ENCODE results near the gene SOHLH1.
"Not testable (repeated sequence)": the region's sequence is repeated elsewhere in the genome, so short reads cannot be mapped to it uniquely, and the experiment has no call there.

Gene SOHLH1

GRCh38 chr9:135669616-135670285 is 29.5 kb downstream of the SOHLH1 start:
- intact Hi-C loops (cut with micrococcal nuclease) = no loop called here
- Mint-ChIP-seq H3K4me1 (ENCODE audit: low read depth) (no peaks in the 10 kb centered on the region), H3K36me3 (ENCODE audit: low read depth) (no peaks in the 10 kb centered on the region), H3K27me3 (peaks cover 2% of the 10 kb centered on the region), H3K9me3 (no peaks in the 10 kb centered on the region), H3K4me3 (no peak overlapping the region), H3K27ac (no peak overlapping the region)

- intact Hi-C loops (cut with micrococcal nuclease); H3K4me1 Mint-ChIP-seq (ENCODE audit: low read depth); H3K27me3 Mint-ChIP-seq; H3K4me3 Mint-ChIP-seq; H3K36me3 Mint-ChIP-seq (ENCODE audit: low read depth); H3K9me3 Mint-ChIP-seq; H3K27ac Mint-ChIP-seq: not testable (repeated sequence)
These were observed 30.3 kb downstream of the SOHLH1 start for GRCh38 chr9:135669018-135669417.

GRCh38 chr9:135667463-135668001 is 31.7 kb downstream of the SOHLH1 start:
- H3K4me1 Mint-ChIP-seq (ENCODE audit: low read depth) = no peaks in the 10 kb centered on the region
- intact Hi-C loops (cut with micrococcal nuclease) = no loop called here
- no peaks in the 10 kb centered on the region for H3K9me3 Mint-ChIP-seq
- no peak overlapping the region for H3K27ac Mint-ChIP-seq
- H3K36me3 Mint-ChIP-seq (ENCODE audit: low read depth) = no peaks in the 10 kb centered on the region
- no peaks in the 10 kb centered on the region for H3K27me3 Mint-ChIP-seq
- no peak overlapping the region for H3K4me3 Mint-ChIP-seq

- Mint-ChIP-seq H3K27me3 (no peaks in the 10 kb centered on the region), H3K4me3 (no peak overlapping the region), H3K27ac (no peak overlapping the region), H3K9me3 (no peaks in the 10 kb centered on the region), H3K36me3 (ENCODE audit: low read depth) (no peaks in the 10 kb centered on the region), H3K4me1 (ENCODE audit: low read depth) (no peaks in the 10 kb centered on the region)
- intact Hi-C loops (cut with micrococcal nuclease) = no loop called here
These were observed 32.5 kb downstream of the SOHLH1 start for GRCh38 chr9:135666534-135667462.

GRCh38 chr9:135665795-135666189 is 33.5 kb downstream of the SOHLH1 start:
- no peak overlapping the region for H3K4me3 Mint-ChIP-seq
- no peak overlapping the region for H3K27ac Mint-ChIP-seq
- no peaks in the 10 kb centered on the region for H3K27me3 Mint-ChIP-seq
- no peaks in the 10 kb centered on the region for H3K4me1 Mint-ChIP-seq (ENCODE audit: low read depth)
- H3K36me3 Mint-ChIP-seq (ENCODE audit: low read depth) = no peaks in the 10 kb centered on the region
- intact Hi-C loops (cut with micrococcal nuclease) = no loop called here
- no peaks in the 10 kb centered on the region for H3K9me3 Mint-ChIP-seq

- H3K36me3 Mint-ChIP-seq (ENCODE audit: low read depth) = no peaks in the 10 kb centered on the region
- H3K27me3 Mint-ChIP-seq = no peaks in the 10 kb centered on the region
- no peak overlapping the region for H3K27ac Mint-ChIP-seq
- no peaks in the 10 kb centered on the region for H3K4me1 Mint-ChIP-seq (ENCODE audit: low read depth)
- H3K4me3 Mint-ChIP-seq = no peak overlapping the region
- intact Hi-C loops (cut with micrococcal nuclease) = no loop called here
- no peaks in the 10 kb centered on the region for H3K9me3 Mint-ChIP-seq
These were observed 34.2 kb downstream of the SOHLH1 start for GRCh38 chr9:135664801-135665794.

GRCh38 chr9:135664266-135664665 is 35.0 kb downstream of the SOHLH1 start:
- Mint-ChIP-seq H3K27me3 (no peaks in the 10 kb centered on the region), H3K27ac (no peak overlapping the region), H3K9me3 (no peaks in the 10 kb centered on the region), H3K36me3 (ENCODE audit: low read depth) (no peaks in the 10 kb centered on the region), H3K4me1 (ENCODE audit: low read depth) (no peaks in the 10 kb centered on the region), H3K4me3 (no peak overlapping the region)
- intact Hi-C loops (cut with micrococcal nuclease) = no loop called here

- Mint-ChIP-seq H3K4me3 (no peak overlapping the region), H3K27ac (no peak overlapping the region), H3K27me3 (no peaks in the 10 kb centered on the region), H3K4me1 (ENCODE audit: low read depth) (no peaks in the 10 kb centered on the region), H3K9me3 (no peaks in the 10 kb centered on the region), H3K36me3 (ENCODE audit: low read depth) (no peaks in the 10 kb centered on the region)
- intact Hi-C loops (cut with micrococcal nuclease) = no loop called here
These were observed 35.4 kb downstream of the SOHLH1 start for GRCh38 chr9:135663857-135664256.

- H3K27ac Mint-ChIP-seq = no peak overlapping the region
- H3K27me3 Mint-ChIP-seq = no peaks in the 10 kb centered on the region
- no peaks in the 10 kb centered on the region for H3K4me1 Mint-ChIP-seq (ENCODE audit: low read depth)
- H3K9me3 Mint-ChIP-seq = no peaks in the 10 kb centered on the region
- intact Hi-C loops (cut with micrococcal nuclease) = no loop called here
- H3K4me3 Mint-ChIP-seq = no peak overlapping the region
- H3K36me3 Mint-ChIP-seq (ENCODE audit: low read depth) = no peaks in the 10 kb centered on the region
These were observed 35.9 kb downstream of the SOHLH1 start for GRCh38 chr9:135663451-135663770.

- intact Hi-C loops (cut with micrococcal nuclease) = no loop called here
- Mint-ChIP-seq H3K27me3 (no peaks in the 10 kb centered on the region), H3K9me3 (no peaks in the 10 kb centered on the region), H3K27ac (no peak within 1 kb of the TSS), H3K36me3 (ENCODE audit: low read depth) (no peaks in the 10 kb centered on the region), H3K4me3 (no peak within 1 kb of the TSS), H3K4me1 (ENCODE audit: low read depth) (no peaks in the 10 kb centered on the region)
These were observed 36.4 kb downstream of the SOHLH1 start, which contains the start of gene LCN9 for GRCh38 chr9:135662758-135663450. Gene LCN9 (plus strand): TSS chr9:135663309. CDS start chr9:135663322, 13 bp downstream.

- H3K4me1 Mint-ChIP-seq (ENCODE audit: low read depth) = no peaks in the 10 kb centered on the region
- no peaks in the 10 kb centered on the region for H3K36me3 Mint-ChIP-seq (ENCODE audit: low read depth)
- H3K9me3 Mint-ChIP-seq = no peaks in the 10 kb centered on the region
- no peak overlapping the region for H3K27ac Mint-ChIP-seq
- no peak overlapping the region for H3K4me3 Mint-ChIP-seq
- H3K27me3 Mint-ChIP-seq = no peaks in the 10 kb centered on the region
- intact Hi-C loops (cut with micrococcal nuclease) = no loop called here
These were observed 37.3 kb downstream of the SOHLH1 start for GRCh38 chr9:135661816-135662560.

- Mint-ChIP-seq H3K36me3 (ENCODE audit: low read depth) (no peaks in the 10 kb centered on the region), H3K4me3 (no peak overlapping the region), H3K9me3 (no peaks in the 10 kb centered on the region), H3K4me1 (ENCODE audit: low read depth) (no peaks in the 10 kb centered on the region), H3K27me3 (no peaks in the 10 kb centered on the region), H3K27ac (no peak overlapping the region)
- intact Hi-C loops (cut with micrococcal nuclease) = no loop called here
These were observed 38.9 kb downstream of the SOHLH1 start for GRCh38 chr9:135660407-135660806.

- H3K27ac Mint-ChIP-seq = no peak overlapping the region
- H3K27me3 Mint-ChIP-seq = peaks cover 3% of the 10 kb centered on the region
- H3K4me1 Mint-ChIP-seq (ENCODE audit: low read depth) = no peaks in the 10 kb centered on the region
- intact Hi-C loops (cut with micrococcal nuclease) = no loop called here
- H3K36me3 Mint-ChIP-seq (ENCODE audit: low read depth) = no peaks in the 10 kb centered on the region
- H3K9me3 Mint-ChIP-seq = no peaks in the 10 kb centered on the region
- H3K4me3 Mint-ChIP-seq = no peak overlapping the region
These were observed 40.0 kb downstream of the SOHLH1 start for GRCh38 chr9:135659252-135659651.
